GM19463 (cell line): ENCODE results near the gene FHIP1A.

Experiments used
- ATAC-seq: cut with Tn5 transposase; IDR thresholded peaks from one replicate; pipeline ENCODE4 v1.9.1; 2021; ENCODE audit warnings: mild to moderate bottlenecking, moderate library complexity; ENCODE audit not compliant: unreplicated experiment

FHIP1A gene

DNA sequence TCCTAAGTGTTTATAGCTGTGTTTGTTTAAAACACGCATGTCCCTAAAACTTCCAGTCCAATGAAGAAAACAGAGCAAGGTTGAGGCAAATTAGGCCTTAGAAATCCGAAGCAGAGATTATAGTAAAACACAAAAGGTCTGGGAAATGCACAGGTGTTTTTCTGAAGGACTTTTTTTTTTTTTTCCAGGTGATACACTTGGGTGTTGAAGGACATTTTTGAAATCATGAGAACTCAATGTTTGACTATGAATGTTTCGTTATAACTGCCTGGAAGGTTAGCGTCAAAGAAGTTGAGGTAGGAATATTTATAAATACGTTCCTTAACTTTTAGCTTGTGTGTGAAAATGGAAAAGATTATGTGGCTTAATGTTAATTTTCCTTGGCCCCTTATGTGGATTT is 45.5 kb downstream of the FHIP1A start:
- no peak for ATAC-seq

DNA sequence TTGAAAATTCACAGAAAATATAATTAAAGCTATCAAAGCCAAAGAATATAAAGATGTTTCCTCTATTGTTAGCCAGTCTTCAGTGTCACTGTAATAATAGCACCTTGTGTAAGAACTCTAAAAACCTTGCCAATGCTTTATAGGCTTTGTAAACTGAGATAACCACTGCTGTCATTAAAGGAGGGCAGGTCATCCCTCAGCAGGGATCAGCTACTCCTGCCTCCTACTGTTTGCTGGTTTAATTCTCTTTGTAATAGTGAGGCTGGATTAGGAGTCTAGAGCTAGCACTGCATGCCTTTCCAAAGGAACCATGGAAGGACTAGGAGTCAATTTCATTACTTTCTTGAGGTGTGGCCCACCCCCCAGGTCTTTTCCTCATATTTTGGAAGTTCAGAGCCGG is 46.2 kb downstream of the FHIP1A start:
- ATAC-seq: no peak

DNA sequence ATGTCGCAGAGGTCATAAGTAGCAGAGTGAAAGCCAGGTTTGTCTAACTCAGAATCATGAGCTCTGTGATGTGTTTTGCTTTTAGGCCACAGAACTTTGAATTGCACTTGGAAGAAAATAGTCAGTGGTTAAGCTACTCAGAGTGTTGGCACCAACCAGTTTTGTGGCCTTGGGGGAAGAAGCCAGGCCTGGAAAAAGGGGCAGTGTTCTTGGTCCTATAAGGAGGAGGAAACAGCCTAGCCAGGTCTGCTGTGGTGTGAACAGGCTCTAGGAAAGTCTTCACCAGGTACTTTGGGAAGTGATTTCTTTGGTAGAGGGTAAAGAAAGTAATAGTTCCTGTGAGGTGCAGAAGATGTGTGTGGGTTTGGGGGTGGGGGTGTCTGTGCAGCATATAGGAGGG is 49.2 kb downstream of the FHIP1A start:
- ATAC-seq: no peak
